ENCODE data around the gene EMC8. TPM values are rescaled to one million over a fixed set of nuclear protein-coding genes. Genes with fewer than 3 reads are reported as not detected.
A peak's percentile ranks its signal among the peaks of the same experiment; 100 is the strongest.

The EMC8 gene
- total and polyA plus RNA-seq, 2 experiments from 2014 or later, result 51.1 to 69.4 TPM

GRCh38 chr16:85734311-85735017, 64.9 kb downstream of the EMC8 start (continued):
- TF ChIP-seq, protein P1, sequence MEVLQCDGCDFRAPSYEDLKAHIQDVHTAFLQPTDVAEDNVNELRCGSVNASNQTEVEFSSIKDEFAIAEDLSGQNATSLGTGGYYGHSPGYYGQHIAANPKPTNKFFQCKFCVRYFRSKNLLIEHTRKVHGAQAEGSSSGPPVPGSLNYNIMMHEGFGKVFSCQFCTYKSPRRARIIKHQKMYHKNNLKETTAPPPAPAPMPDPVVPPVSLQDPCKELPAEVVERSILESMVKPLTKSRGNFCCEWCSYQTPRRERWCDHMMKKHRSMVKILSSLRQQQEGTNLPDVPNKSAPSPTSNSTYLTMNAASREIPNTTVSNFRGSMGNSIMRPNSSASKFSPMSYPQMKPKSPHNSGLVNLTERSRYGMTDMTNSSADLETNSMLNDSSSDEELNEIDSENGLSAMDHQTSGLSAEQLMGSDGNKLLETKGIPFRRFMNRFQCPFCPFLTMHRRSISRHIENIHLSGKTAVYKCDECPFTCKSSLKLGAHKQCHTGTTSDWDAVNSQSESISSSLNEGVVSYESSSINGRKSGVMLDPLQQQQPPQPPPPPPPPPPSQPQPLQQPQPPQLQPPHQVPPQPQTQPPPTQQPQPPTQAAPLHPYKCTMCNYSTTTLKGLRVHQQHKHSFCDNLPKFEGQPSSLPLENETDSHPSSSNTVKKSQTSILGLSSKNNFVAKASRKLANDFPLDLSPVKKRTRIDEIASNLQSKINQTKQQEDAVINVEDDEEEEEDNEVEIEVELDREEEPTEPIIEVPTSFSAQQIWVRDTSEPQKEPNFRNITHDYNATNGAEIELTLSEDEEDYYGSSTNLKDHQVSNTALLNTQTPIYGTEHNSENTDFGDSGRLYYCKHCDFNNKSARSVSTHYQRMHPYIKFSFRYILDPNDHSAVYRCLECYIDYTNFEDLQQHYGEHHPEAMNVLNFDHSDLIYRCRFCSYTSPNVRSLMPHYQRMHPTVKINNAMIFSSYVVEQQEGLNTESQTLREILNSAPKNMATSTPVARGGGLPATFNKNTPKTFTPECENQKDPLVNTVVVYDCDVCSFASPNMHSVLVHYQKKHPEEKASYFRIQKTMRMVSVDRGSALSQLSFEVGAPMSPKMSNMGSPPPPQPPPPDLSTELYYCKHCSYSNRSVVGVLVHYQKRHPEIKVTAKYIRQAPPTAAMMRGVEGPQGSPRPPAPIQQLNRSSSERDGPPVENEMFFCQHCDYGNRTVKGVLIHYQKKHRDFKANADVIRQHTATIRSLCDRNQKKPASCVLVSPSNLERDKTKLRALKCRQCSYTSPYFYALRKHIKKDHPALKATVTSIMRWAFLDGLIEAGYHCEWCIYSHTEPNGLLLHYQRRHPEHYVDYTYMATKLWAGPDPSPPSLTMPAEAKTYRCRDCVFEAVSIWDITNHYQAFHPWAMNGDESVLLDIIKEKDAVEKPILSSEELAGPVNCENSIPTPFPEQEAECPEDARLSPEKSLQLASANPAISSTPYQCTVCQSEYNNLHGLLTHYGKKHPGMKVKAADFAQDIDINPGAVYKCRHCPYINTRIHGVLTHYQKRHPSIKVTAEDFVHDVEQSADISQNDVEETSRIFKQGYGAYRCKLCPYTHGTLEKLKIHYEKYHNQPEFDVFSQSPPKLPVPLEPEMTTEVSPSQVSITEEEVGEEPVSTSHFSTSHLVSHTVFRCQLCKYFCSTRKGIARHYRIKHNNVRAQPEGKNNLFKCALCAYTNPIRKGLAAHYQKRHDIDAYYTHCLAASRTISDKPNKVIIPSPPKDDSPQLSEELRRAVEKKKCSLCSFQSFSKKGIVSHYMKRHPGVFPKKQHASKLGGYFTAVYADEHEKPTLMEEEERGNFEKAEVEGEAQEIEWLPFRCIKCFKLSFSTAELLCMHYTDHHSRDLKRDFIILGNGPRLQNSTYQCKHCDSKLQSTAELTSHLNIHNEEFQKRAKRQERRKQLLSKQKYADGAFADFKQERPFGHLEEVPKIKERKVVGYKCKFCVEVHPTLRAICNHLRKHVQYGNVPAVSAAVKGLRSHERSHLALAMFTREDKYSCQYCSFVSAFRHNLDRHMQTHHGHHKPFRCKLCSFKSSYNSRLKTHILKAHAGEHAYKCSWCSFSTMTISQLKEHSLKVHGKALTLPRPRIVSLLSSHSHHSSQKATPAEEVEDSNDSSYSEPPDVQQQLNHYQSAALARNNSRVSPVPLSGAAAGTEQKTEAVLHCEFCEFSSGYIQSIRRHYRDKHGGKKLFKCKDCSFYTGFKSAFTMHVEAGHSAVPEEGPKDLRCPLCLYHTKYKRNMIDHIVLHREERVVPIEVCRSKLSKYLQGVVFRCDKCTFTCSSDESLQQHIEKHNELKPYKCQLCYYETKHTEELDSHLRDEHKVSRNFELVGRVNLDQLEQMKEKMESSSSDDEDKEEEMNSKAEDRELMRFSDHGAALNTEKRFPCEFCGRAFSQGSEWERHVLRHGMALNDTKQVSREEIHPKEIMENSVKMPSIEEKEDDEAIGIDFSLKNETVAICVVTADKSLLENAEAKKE (CRISPR knock-in tag; IDR thresholded peaks at IDR 0.05), result no peak
- TF ChIP-seq EZH2 (IDR thresholded peaks at IDR 0.05; ENCODE audit: low read depth, unreplicated experiment) (no peak), JUNB (IDR thresholded peaks at IDR 0.05; ENCODE audit: unreplicated experiment) (no peak), STAT1 (IDR thresholded peaks at IDR 0.05; ENCODE audit: unreplicated experiment) (no peak), NANOG (IDR thresholded peaks at IDR 0.05; ENCODE audit: borderline replicate concordance) (no peak), ZNF114 (CRISPR knock-in tag; IDR thresholded peaks at IDR 0.05) (no peak), ZNF331 (CRISPR knock-in tag; IDR thresholded peaks at IDR 0.05; ENCODE audit: low read depth) (no peak)

DNA sequence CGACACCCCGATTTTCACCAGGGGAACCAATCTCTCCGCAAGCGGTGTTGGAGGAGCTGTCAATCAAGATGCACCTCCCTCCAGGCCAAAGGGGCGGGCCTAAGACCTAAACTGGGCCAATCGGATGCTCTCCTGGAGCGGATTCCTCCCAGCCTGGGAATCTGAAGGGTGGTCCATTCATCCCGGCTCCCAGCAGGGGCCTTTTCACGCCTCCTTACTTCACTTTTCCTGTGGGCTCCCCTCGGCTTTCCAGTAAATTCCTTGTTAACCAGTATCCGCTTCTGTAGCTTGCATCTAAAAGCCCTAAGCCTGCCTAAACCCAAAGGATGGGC, 65.5 kb downstream of the EMC8 start:
- Histone ChIP-seq H3K36me3 (ENCODE audit: insufficient read depth) (no peaks in the 10 kb centered on the region), H3K27me3 (ENCODE audit: insufficient read depth) (no peaks in the 10 kb centered on the region), H4K20me1 (replicated peaks; ENCODE audit: insufficient read depth) (no peaks in the 10 kb centered on the region; the same call in 1 of the 2 replicates), H3K79me2 (replicated peaks; ENCODE audit: insufficient read depth) (no peaks in the 10 kb centered on the region), H3K4me3 (no peak overlapping the region), H3F3A (replicated peaks; ENCODE audit: low read depth) (no peaks in the 10 kb centered on the region), H3K27ac (ENCODE audit: low read depth) (no peak overlapping the region; the same call in 1 of the 2 replicates), H3K4me1 (ENCODE audit: insufficient read depth) (no peaks in the 10 kb centered on the region), H2AFZ (no peak overlapping the region), H3K9me2 (ENCODE audit: insufficient read depth) (no peaks in the 10 kb centered on the region), H3K4me2 (peak overlapping the region; percentile 29)
- H3K27ac Mint-ChIP-seq, result no peak overlapping the region
- peaks cover 9% of the 10 kb centered on the region for H3K27me3 Mint-ChIP-seq (ENCODE audit: insufficient read depth, low read depth, poor library complexity)
- H3K4me1 Mint-ChIP-seq, result peaks cover 21% of the 10 kb centered on the region
- no peak overlapping the region for H3K4me3 Mint-ChIP-seq
- ATAC-seq (peak; percentile 89), DNase-seq (ENCODE audit: low spot score) (peak; percentile 98)
- TF ChIP-seq EZH2phosphoT487 (IDR thresholded peaks at IDR 0.05; ENCODE audit: unreplicated experiment), result no peak
- no peak for TF ChIP-seq JUNB (IDR thresholded peaks at IDR 0.05; ENCODE audit: unreplicated experiment)
- no peak for TF ChIP-seq STAT1 (IDR thresholded peaks at IDR 0.05; ENCODE audit: unreplicated experiment)
- TF ChIP-seq ZNF114 (CRISPR knock-in tag; IDR thresholded peaks at IDR 0.05), result no peak
- no peak for TF ChIP-seq EZH2 (IDR thresholded peaks at IDR 0.05; ENCODE audit: low read depth, unreplicated experiment)
- TF ChIP-seq, protein P2, sequence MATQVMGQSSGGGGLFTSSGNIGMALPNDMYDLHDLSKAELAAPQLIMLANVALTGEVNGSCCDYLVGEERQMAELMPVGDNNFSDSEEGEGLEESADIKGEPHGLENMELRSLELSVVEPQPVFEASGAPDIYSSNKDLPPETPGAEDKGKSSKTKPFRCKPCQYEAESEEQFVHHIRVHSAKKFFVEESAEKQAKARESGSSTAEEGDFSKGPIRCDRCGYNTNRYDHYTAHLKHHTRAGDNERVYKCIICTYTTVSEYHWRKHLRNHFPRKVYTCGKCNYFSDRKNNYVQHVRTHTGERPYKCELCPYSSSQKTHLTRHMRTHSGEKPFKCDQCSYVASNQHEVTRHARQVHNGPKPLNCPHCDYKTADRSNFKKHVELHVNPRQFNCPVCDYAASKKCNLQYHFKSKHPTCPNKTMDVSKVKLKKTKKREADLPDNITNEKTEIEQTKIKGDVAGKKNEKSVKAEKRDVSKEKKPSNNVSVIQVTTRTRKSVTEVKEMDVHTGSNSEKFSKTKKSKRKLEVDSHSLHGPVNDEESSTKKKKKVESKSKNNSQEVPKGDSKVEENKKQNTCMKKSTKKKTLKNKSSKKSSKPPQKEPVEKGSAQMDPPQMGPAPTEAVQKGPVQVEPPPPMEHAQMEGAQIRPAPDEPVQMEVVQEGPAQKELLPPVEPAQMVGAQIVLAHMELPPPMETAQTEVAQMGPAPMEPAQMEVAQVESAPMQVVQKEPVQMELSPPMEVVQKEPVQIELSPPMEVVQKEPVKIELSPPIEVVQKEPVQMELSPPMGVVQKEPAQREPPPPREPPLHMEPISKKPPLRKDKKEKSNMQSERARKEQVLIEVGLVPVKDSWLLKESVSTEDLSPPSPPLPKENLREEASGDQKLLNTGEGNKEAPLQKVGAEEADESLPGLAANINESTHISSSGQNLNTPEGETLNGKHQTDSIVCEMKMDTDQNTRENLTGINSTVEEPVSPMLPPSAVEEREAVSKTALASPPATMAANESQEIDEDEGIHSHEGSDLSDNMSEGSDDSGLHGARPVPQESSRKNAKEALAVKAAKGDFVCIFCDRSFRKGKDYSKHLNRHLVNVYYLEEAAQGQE (IDR thresholded peaks at IDR 0.05; ENCODE audit: unreplicated experiment), result no peak
- TF ChIP-seq POLR2AphosphoS5 (IDR thresholded peaks at IDR 0.05; ENCODE audit: low read depth), result no peak
- no peak for TF ChIP-seq NANOG (IDR thresholded peaks at IDR 0.05; ENCODE audit: borderline replicate concordance)
- TF ChIP-seq, protein P3, sequence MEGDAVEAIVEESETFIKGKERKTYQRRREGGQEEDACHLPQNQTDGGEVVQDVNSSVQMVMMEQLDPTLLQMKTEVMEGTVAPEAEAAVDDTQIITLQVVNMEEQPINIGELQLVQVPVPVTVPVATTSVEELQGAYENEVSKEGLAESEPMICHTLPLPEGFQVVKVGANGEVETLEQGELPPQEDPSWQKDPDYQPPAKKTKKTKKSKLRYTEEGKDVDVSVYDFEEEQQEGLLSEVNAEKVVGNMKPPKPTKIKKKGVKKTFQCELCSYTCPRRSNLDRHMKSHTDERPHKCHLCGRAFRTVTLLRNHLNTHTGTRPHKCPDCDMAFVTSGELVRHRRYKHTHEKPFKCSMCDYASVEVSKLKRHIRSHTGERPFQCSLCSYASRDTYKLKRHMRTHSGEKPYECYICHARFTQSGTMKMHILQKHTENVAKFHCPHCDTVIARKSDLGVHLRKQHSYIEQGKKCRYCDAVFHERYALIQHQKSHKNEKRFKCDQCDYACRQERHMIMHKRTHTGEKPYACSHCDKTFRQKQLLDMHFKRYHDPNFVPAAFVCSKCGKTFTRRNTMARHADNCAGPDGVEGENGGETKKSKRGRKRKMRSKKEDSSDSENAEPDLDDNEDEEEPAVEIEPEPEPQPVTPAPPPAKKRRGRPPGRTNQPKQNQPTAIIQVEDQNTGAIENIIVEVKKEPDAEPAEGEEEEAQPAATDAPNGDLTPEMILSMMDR (conservative IDR thresholded peaks at IDR 0.05; ENCODE audit: low read depth in 2 of 2), result no peak
- no peaks in the 10 kb centered on the region; the same call in 2 of the 3 replicates for H3K36me3 Mint-ChIP-seq (ENCODE audit: low read depth)
- no peaks in the 10 kb centered on the region for H3K9me3 Mint-ChIP-seq

Data from GM23338 (cell line).